GM21717 (cell line): Measurements from ENCODE around the gene RPS18.
A peak's percentile ranks its signal among the peaks of the same experiment; 100 is the strongest.

Experiments
- ATAC-seq: cut with Tn5 transposase; IDR thresholded peaks from one replicate; pipeline ENCODE4 v1.9.1; 2021; ENCODE audit warnings: mild to moderate bottlenecking, moderate library complexity; ENCODE audit not compliant: unreplicated experiment

Gene RPS18

DNA sequence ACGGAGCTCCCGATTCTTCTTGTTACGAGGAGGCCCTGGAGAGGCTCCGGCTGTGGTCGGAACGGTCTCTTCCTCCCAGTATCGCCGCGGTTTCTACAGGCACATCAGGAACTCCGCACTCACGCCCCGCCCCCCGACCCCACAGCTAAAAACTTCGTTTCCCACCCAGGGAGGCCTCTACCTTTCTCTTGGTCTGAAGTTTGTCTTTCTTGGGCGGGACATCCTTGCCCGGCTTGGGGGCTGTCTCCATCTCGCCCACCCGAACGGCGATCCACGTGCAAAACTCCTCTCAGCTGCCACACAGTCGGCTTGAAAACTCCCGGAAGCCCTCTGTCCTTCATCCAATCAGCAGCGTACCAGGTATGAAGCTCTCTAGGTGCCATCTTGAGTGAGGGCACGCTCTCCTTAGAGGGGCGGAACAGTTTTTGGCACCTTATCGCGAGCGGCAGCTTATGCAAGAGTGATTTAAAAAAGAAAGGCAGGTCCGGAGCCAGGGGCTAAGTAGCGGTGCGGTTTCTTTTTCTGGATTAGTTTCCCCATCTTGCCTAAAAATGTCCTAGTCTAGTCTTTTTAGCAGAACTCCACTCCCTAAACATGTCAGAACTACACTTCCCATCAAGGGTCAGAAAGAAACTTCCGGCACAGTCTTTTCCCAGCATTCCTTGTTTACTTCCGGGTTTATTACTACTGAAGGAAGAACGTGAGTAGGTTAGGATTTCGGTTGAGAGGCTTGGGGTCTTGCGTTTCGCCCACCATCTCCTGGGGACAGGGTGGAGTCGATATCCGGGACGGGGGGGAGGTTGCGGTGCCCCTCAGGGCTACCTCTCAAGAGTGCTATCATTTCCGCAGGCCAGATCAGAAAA, 17.3 kb downstream of the RPS18 start, which contains the start of the genes PFDN6 and WDR46:
Gene PFDN6, plus strand, starts transcription at position 681 of the 863 bp plus-strand sequence. CDS start 256 bp downstream, outside the sequence.
Gene WDR46, minus strand, starts transcription at position 319 of the 863 bp plus-strand sequence. Its CDS starts 69 bp downstream, at position 250.
- peak; percentile 65 for ATAC-seq

DNA sequence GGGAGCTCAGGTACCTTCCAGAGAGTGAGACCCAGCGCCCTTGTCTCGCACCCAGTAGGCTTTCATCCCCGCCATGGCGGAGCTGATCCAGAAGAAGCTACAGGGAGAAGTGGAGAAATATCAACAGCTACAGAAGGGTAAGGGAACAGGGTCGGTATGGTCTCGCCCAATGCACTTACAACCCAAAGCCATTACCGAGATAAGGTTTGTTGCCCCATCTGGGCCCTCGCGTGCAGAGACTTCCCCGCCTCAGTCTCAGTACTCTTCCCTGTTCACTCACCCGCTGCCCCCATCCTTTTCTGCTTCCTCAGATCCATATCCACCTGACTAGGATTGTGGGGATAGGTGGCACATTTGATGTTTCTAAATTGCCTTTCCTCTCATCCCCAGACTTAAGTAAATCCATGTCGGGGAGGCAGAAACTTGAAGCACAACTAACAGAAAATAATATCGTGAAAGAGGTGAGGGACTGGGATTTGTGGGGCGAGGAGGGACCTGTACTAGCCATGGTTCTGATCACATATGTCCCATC, 18.0 kb downstream of the RPS18 start:
- ATAC-seq = peak; percentile 3

DNA sequence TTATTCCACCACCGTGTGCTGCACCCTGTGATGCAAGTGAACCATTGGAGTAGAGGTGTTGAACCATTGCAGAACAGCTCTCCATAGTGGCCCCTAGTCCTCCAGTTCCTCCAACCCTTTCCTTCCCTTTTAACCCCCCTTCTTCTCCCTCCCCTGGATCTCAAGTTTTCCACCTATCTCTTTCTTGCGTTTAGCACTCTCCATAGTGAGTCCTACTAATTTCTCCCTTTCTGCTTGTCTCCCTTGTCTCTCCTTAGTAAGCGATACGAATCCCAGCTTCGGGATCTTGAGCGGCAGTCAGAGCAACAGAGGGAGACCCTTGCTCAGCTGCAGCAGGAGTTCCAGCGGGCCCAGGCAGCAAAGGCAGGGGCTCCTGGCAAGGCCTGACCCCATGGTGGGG, 18.6 kb downstream of the RPS18 start:
- ATAC-seq = no peak

DNA sequence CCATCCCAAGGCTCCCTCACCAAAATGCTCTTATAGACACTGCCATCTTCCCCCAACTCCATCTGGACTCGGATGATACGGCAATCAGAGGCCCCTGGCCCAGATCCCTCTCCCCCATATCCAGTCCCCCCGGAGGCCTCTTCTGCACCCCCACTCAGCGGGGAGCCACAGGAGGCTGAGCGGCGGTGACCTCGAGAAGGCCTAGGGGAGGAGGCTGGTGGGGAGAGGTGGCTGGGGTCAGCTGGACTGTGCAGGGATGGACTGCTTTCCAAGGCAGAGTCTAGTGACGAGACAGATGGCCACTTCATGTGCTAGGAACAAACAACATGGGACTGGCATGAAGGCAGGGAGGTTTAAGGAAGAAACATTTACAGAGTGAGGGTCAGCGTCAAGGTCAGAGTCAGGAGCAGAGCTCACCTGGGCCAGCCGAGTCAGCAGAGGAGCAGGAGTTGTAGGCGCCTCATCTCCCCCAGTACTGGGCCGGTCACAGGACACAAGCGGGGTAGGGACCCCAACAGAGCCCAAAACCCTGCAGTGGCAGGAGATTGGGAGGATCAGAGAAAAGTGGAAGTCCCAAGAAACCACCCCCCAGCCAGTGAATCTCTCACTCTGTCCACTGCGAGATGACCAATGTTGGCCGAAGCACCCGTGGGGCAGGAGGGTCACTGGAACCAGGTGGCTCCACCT, 21.3 kb downstream of the RPS18 start:
- no peak for ATAC-seq

DNA sequence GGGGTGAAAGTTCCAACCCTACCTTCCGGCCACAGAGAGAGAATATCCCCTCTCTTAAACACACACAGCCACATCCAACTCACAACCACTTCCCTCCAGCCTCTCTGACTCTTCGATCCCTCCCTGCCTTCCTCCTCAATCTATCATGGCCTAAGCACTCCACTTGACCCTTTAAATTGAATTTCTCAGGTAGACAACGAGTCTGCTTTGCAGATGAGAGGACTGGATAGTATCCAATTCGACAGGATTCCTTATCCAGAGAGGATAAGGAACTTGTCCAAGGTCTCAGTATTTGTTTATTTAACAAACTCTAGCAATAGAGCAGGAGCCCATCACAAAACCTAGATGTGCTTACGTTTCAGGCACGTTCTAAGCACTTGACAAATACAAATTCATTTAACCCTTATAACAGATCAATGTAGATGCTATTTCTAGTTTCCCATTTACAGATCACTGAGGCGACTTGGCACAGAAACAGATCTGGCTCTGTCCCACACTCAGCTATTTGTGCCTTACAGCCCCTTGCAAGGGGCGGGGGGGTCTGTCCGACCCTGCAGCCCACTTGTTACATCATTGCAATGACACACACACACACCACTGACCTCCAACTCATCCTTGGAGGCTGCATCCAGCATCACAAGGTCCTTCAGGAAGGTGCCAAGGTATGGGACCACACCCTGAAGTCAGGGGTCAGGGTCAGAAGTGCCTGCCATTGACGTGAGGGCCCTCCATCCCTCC, 22.4 kb downstream of the RPS18 start:
- no peak for ATAC-seq

DNA sequence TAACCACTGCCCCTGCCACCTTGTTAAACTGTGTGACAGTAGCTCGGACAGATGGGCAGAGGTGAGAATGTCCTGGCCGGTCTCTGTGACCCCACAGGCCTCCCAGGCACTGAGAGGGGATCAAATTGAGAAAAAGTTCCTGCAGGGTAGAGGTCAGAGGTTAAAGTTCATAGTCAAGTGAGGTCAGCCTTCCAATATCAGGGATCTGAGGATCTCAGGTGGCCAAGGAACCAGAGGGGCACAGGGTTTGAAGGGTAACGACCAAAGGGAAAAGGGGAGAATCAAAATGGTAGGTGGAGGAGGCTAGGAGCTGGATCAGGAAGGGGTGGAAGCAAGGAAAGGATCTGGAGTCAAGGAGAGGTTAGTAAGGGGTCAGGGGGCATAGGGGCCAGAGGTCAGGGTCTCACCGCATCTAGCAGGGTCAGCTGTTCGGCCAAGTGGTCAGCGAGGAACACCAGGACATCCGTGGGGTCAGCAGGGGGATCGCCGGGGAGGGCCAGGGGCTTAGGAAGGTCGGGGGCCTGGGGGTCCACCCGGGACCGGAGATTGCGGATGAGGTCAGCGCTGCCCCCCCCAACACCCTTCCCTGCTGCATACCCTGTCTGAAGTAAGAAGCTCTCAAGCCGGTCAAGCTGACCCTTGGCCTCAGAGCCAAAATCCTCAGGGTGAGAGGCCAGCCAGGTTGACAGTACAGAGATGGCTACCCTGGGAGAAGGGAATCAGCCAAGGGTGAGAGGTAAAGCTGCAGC, 23.9 kb downstream of the RPS18 start:
- no peak for ATAC-seq

DNA sequence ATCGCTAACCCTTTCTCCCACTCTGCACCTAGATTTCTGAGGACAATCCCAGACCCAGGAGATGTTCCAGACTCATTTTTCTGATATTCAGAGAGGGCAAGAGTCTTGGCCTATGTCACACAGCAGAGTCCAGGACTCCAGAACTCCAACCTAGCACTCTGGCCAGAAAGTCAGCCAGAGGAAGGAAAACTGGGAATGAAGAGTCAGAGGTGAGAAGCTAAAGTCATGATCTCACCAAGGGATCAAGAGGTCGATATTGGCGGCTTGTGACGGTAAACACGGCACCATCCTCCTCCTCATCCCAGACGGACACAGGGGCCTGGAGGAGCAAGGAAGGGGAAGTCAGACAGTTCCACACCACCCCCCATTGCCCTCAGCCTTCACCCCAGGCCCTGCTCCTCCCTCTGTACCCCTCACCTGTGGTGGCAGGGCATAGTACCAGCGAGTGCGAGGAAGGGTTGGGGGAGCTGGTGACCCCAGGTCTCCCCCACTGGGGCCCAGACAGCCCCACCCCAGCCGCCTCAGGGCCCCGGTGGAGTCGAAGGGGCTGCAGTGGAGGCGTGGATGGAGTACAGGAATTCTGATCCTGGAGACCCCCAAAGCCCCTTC, 25.0 kb downstream of the RPS18 start:
- no peak for ATAC-seq

DNA sequence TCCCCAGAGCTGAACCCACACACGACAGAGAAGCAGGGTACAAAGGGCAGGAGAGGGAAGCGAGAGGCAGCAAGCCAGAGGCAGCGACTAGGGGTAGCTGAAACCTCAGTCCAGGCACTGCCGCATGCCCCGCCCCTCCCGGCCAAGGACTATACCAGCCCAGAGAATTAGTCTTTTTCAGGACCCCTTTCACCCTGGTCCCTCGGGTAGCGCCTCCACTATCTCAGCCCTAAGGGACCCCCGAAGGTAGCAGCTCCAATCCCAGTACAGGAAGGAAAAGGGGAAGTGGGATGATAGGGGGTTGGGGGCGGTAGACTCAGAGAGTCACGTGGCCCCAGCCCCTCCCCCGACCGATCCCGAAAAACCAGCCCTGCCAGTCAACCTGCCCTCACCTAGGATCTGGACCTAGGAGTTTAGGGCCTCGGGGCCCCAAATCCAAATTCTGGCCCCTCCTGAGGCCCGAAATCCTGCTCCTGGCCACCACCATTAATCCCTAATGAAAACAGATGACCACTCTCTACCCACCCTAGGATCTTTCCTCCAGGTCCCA, 25.6 kb downstream of the RPS18 start:
- no peak for ATAC-seq

DNA sequence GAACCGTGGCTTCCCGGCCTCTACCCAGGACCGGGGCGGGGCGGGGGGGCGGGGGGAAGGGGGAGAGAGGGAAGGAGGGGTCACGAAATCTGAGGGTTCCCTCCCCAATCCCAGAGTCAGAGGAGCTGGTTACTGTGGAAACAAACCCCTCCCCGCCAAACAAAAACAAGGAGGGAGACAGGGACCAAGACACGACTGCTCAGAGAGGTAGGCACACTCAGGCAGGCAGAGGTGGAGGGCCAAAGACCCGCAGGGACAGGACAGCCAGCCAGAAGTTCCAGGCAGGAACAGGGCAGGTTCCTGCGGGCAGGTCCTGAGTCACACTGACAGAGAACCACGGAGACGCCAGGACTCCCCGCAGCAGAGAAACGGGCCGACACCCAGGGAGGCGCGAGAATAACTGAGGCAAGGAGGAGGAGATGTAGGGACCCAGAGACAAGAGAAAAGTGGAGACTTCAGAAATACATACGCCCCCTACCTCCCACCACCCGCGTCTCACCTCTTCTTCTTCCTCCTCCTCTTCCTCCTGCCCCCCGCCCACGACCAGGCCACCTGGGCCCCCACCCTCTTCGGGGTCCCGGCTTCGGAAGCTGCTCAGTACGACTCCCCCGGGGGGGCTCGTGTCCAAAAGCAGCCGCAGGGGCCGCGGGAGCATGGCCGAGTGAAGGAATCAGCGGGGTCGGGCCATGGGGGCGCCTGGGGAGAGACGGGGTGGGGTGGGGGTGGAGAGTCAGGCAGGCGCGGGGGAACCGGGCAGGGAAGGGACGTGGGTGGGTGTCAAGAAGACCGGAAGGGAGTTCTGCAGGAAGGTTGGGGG, 26.3 kb downstream of the RPS18 start:
- ATAC-seq = no peak

DNA sequence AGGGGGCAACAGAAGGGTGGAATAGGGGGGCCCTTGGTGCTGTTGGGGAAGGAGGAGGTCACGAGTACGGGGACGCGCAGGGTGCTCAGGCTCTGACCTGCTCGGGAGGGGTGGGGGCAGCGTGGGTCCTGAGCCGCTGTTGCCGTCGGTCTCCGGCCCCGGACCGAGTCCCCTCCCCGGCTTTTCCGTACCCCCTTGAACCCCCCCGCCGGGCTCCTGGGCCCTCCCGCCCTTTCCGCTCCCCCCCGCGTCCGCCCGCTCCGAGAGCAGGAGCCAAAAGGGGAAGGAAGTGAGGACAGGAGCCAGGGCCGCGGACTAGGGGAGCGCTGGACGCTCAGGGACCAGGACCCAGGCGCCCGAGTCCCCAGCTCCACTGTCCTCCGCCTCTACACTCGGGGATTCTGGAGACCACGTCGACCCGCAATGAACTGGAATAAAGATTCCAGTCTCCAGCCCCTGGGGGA, 26.9 kb downstream of the RPS18 start, which contains the start of gene RGL2:
Gene RGL2, minus strand, starts transcription at position 170 of the 464 bp plus-strand sequence. CDS start 332 bp downstream, outside the sequence.
- no peak for ATAC-seq

DNA sequence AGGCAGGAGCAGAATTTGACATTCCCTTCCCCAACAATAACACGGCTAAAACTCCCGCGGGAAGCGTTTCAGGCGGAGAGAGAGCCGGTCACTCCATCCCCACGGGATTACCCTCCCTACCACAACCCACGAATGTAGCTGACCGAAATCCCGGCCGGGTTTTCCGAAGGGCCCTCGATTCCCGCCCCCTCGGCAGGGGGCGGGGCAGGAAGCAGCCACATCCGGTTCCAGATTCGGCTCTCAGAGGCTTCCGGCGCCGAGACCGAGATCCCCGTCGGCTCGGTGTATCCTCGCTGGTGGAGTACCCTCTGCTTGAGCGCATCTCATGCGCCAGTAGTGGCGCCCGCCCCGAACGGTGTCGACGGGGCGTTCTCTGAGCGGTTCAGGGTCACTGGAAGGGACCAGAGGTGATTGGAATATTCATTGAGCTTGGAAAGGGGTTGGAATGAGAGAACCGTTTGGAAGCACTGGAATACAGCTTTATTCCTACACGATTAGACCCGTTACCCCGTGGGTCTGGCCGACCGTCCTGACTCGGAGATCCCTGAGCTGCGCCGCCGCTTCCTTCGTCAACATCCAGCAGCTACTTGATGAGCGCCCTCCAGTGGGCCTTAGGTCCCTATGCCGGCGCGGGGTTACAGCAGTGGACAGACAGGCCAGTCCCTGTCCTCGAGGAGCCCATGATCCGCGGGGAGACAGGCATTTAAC, 27.5 kb downstream of the RPS18 start:
- ATAC-seq = peak; percentile 59

DNA sequence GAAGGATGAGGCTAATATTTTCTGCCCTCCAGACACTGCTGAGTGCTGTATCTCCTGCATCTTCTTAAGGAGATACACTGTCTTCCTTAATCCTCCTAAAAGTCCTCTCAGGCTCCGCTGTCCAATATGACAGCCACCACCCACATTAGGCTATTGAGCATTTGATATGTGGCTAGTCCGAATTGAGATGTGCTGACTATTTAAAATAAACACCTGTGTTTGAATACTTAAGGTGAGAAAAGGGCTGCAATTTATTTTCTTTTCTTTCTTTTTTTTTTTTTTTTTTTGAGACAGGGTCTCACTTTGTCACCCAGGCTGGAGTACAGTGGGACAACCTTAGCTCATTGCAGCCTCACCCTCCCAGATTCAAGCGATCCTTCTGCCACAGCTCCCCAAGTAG, 30.0 kb downstream of the RPS18 start:
- no peak for ATAC-seq

DNA sequence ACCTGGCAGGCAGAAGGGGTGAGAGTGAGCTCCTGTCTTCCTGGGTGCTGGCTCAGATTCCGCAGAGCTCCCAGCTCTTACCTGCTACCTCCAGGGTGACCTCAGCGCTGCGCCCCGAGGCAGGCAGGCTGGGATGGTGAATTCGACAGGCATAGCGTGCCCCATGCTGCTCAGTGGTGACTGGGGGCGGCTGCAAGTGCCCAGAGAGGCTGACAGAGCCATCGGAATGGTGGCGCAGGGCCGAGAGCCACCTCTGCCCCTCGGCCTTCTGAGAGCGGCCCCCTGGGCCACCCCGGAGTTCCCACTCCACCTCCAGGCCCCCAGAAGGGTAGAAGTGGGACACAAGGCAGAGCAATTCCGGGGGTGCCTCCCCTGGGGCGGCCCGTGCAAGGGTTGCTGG, 32.3 kb downstream of the RPS18 start:
- no peak for ATAC-seq

DNA sequence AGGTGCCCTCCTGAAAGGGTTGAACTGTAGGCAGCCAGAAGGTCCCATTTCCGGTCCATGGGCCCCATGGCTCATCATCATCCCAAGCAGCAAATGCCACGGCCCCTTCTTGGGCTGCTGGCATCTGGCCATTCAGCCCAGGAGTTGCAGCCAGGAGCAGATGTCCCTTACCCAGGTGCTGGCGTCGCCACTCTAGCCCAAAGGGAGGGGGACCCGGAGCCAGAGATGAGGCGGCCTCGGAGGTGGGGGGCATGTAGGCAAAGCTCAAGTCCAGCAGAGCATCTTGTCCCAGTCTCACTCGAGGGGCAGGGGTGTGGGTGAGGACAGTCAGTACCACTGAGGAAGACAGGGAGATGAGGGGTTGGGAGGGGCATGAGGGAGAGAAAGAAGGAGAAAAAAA, 33.2 kb downstream of the RPS18 start:
- ATAC-seq = no peak

DNA sequence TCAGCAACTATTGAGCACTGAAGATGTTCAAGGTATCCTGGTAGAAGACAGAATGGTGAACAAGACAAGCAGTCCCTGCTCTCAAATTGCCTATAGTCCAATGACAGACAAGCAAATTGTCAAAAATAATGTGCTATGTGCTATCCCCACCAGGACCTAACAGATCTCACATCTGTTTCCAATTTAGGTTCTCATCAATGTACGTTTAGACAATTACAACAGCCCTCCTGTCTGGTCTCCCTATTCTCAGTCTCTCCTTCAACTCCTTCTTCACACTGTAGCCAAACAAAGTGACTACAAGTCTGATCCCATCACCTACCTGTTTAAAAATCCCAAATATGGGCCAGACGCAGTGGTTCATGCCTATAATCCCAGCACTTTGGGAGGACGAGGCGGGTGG, 34.5 kb downstream of the RPS18 start:
- no peak for ATAC-seq

DNA sequence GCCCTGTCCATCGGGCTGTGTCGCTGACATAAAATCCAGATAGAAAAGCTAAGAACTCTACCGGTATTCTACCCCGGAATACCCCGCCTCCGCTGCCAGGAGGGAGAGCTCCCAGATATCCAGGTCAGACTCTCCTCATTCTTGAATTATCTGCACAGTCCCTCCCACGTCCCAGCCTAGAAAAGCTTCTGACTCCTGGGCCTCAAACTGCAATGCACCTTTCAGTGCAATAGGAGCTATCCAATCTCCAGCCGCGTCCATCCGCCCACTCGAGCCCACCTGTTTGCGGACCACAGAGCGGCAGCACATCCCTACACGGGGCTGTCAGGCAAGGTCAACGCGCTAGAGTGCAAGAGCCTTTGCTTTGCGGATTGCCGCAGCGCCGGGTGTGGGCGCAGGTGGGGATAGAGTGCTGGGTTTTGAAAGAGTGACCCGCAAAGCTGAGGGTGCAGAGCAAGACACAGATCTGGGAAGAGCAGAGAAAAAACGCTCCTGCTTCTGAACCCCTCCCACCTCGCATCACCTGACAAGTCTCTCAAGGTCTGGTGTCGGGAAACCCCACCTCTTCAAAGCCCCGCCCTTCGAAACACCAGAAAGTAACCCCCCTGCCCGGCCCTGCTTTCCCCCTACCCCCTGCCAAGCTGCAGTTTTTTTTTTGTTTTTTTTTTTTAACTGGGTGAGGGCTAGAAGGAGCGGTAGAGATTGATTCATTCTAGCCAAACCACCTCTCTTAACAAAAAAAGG, 40.7 kb downstream of the RPS18 start:
- no peak for ATAC-seq

DNA sequence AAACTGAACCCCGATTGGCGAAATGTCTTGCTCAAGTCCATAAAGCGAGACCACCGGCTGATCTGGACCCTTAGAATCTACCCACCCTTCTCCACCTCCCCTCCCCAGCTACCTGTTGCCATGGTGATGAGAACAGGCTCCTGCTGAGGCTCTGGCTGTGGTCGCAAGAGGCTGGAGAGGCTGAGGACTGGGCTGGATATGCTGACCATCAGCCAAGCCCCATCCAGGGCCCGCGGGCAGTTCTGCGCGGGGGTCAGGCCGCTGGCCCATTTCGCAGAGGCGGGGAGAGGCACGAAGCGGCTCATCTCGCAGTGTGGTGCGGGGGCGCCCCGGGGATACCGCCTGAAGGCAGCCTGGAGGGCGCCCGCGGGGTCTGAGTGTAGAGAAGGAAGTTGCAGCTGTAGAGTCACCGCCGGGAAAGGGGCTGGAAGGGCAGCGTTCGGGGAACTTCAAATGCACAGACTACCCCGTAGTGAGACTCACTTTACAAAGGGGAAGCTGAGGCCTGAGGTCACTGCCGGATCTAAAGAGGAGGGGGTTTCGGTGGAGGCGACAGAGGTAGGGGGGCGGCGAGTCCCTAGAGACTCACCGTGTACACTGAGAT, 41.3 kb downstream of the RPS18 start:
- peak; percentile 5 for ATAC-seq
